Activated CD4-positive, alpha-beta T cell treated with anti-CD3 and anti-CD28 coated beads, Interleukin-2, amount 10 ng/mL, durations not matched to agents 24 days and 14 days (primary cell): ENCODE results near the gene TBC1D10A. TPM values are rescaled to one million over a fixed set of nuclear protein-coding genes. Genes with fewer than 3 reads are reported as not detected.
"Not testable (repeated sequence)": the region's sequence is repeated elsewhere in the genome, so short reads cannot be mapped to it uniquely, and the experiment has no call there.

Experiments
- DNase-seq: peaks from one replicate; pipeline ENCODE4 v3.0.0; 2022
- H3K27ac Mint-ChIP-seq: one replicate; pipeline ENCODE4 v1.8.0; 2022; ENCODE audit warnings: mild to moderate bottlenecking, mixed read lengths
- H3K27me3 Mint-ChIP-seq: one replicate; pipeline ENCODE4 v1.8.0; 2022; ENCODE audit warnings: mixed read lengths
- H3K36me3 Mint-ChIP-seq: one replicate; pipeline ENCODE4 v1.8.0; 2022; ENCODE audit warnings: low read depth, mild to moderate bottlenecking, mixed read lengths
- H3K4me1 Mint-ChIP-seq: one replicate; pipeline ENCODE4 v1.8.0; 2021; ENCODE audit warnings: mixed read lengths
- H3K4me3 Mint-ChIP-seq: one replicate; pipeline ENCODE4 v1.8.0; 2022; ENCODE audit warnings: mild to moderate bottlenecking, moderate library complexity, mixed read lengths
- H3K9me3 Mint-ChIP-seq: one replicate; pipeline ENCODE4 v1.8.0; 2021; ENCODE audit warnings: mixed read lengths
- intact Hi-C: fragments of 100-400 bp; cut with micrococcal nuclease; formaldehyde crosslinking; loops from one replicate; pipeline ENCODE4 v1.15.1; 2023
- total RNA-seq: library from RNA; stranded (reverse); gene quantifications from 2 replicates; pipeline ENCODE4 v1.2.3, GENCODE V29; 2022

TBC1D10A gene
- total RNA-seq, 1 donor from 2014 or later = 18.9 TPM

DNA sequence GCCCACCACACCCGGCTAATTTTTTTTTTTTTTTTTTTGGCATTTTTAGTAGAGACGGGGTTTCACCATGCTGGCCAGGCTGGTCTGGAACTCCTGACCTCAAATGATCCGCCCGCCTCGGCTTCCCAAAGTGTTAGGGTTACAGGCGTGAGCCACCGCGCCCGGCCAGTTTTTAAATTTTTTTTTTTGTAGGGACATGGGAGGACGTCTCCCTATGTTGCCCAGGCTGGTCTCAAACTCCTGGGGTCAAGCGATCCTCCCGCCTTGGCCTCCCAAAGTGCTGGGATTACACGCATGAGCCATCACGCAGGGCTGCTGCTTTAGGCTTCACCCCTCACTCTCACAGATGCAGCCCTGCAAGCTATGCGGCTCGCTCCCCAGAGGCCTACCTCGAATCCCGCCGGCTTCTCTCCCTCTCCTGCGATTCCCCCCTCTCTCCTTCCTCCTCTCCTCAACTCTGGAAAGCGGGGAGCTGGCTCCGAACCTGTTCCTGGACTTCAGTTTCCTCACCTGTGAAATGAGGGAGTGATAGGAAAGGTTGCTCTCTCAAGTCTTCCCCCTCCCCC lies 31.0 kb upstream of the TBC1D10A start:
- H3K4me3 Mint-ChIP-seq = peak overlapping the region; percentile 95
- intact Hi-C loops = loop anchor here (2.0 kb wide), 1 partner anchor 29 kb away; the partner anchor contains the start of gene RNF215

DNA sequence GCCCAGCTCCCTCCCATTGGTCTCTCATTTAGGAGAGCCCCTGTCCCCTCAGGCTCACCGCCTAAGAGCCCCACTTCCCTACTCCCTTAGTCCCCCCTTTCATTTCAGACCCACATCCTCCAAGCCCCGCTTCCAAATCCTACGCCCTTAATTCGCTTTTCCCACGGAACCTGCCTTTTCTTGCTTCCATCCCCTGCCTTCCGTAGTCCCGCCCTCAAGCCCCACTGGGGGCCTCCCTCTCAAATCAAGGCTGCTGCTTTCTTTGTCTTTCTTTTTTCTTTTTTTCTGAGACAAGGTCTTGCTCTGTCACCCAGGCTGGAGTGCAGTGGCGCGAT lies 30.5 kb upstream of the TBC1D10A start:
- Mint-ChIP-seq H3K4me3 (peak overlapping the region; percentile 95), H3K4me1 (peaks cover 29% of the 10 kb centered on the region), H3K27ac (peak overlapping the region; percentile 85), H3K36me3 (peaks cover 29% of the 10 kb centered on the region), H3K27me3 (peaks cover 2% of the 10 kb centered on the region), H3K9me3 (no peaks in the 10 kb centered on the region)
- DNase-seq = no peak
- intact Hi-C loops = loop anchor here (2.0 kb wide), 1 partner anchor 30 kb away; the partner anchor contains the start of gene RNF215

More for the DNA sequence above, 31.0 kb upstream of the TBC1D10A start:
- H3K27me3 Mint-ChIP-seq = peaks cover 2% of the 10 kb centered on the region
- peaks cover 24% of the 10 kb centered on the region for H3K36me3 Mint-ChIP-seq
- no peak for DNase-seq
- no peaks in the 10 kb centered on the region for H3K9me3 Mint-ChIP-seq
- H3K4me1 Mint-ChIP-seq = peaks cover 29% of the 10 kb centered on the region
- peak overlapping the region; percentile 2 for H3K27ac Mint-ChIP-seq

DNA sequence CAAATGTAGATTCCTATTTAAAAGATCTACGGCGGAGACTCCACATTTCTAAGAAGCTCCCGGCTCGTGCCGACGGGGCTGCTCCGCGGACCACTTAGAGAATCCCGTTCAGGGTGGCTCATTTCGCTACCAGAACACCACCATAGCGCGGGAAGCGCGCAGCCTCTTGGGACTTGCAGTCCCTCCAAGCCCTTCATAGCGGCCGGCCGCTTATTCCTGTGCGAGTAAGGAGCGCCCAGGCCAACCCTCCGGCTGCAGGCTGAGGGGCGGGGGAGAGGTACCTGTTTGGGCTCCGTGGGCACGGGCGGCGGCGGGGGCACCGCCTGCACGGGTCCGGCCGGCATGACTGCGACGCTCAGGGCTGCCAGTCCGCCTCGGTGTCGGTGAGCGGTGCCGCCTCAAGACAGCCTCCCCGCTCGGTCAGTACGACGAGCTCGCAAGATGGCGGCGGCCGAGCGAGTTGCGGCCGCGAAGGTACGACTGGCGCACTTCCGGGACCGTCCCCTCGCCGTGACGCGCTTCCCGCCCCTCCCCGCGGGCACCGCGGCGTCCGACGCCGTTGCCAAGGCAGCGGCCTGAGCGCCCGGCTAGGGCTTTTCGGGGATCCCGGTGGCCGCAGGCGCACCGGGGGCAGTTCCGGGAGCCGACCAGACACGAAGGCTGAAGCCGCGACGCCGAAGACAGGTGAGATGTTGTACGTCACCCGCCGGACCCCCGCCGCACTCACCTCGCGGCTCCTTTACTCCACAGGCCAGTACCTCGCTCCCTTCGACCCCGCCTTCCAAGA lies 29.9 kb upstream of the TBC1D10A start, which contains the start of the genes CCDC157 and SF3A1:
Gene CCDC157, plus strand, starts transcription at position 559 of the 787 bp plus-strand sequence. CDS start 8,994 bp downstream, outside the sequence.
Gene SF3A1, minus strand, starts transcription at position 446 of the 787 bp plus-strand sequence. Its CDS starts 102 bp downstream, at position 344.
- intact Hi-C loops = loop anchor here (1.0 to 2.0 kb wide), 4 partner anchors 29 to 68 kb away; partner anchors contain the start of genes CASTOR1 and RNF215
- peaks cover 31% of the 10 kb centered on the region for H3K4me1 Mint-ChIP-seq
- peak within 1 kb of the TSS; percentile 95 for H3K4me3 Mint-ChIP-seq
- peak within 1 kb of the TSS; percentile 92 for H3K27ac Mint-ChIP-seq
- H3K9me3 Mint-ChIP-seq = no peaks in the 10 kb centered on the region
- peak; percentile 98 for DNase-seq
- peaks cover 34% of the 10 kb centered on the region for H3K36me3 Mint-ChIP-seq
- peaks cover 2% of the 10 kb centered on the region for H3K27me3 Mint-ChIP-seq

DNA sequence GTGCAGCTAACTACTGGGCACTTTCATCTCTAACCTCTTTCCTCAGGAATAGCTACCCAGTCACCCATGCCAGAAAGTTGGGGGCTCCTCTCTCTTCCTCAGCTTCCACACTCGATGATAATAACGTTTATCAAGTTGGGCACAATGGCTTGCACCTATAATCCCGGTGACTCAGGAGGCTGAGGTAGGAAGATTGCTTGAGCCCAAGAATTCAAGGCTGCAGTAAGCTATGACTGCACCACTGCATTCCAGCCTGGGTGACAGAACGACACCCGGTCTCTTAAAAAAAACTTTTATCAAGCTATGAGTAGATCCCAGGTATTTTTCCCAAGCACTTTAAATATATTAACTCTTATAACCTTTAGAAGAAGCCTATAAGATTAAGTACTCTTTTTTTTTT lies 27.9 kb upstream of the TBC1D10A start:
- DNase-seq = no peak
- intact Hi-C loops = loop anchor here (1.0 kb wide), 1 partner anchor 48 kb away; no protein-coding TSS in a partner anchor
- peaks cover 2% of the 10 kb centered on the region for H3K27me3 Mint-ChIP-seq
- H3K9me3 Mint-ChIP-seq = no peaks in the 10 kb centered on the region
- peak overlapping the region; percentile 95 for H3K4me3 Mint-ChIP-seq
- peak overlapping the region; percentile 50 for H3K27ac Mint-ChIP-seq
- H3K36me3 Mint-ChIP-seq = peaks cover 51% of the 10 kb centered on the region
- H3K4me1 Mint-ChIP-seq = peaks cover 41% of the 10 kb centered on the region

DNA sequence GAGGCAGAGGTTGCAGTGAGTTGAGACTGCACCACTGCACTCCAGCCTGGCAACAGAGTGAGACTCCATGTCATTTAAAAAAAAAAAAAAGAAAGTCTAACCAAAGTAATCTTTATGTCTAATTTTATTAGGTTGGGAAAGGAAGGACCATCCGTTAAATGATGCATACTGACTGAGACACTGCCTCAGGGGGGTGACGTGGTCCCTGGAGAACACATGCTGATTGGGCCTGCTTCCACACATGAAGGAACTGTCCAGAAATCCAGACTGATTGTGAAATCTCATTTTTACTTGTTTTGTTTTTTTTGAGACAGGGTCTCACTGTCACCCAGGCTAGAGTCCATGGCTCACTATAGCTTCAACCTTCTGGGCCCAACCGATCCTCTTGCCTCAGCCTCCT lies 24.5 kb upstream of the TBC1D10A start:
- no peaks in the 10 kb centered on the region for H3K9me3 Mint-ChIP-seq
- H3K36me3 Mint-ChIP-seq = peaks cover 71% of the 10 kb centered on the region
- intact Hi-C loops = no loop called here
- H3K27ac Mint-ChIP-seq = no peak overlapping the region
- peaks cover 49% of the 10 kb centered on the region for H3K4me1 Mint-ChIP-seq
- DNase-seq = no peak
- no peak overlapping the region for H3K4me3 Mint-ChIP-seq
- no peaks in the 10 kb centered on the region for H3K27me3 Mint-ChIP-seq

DNA sequence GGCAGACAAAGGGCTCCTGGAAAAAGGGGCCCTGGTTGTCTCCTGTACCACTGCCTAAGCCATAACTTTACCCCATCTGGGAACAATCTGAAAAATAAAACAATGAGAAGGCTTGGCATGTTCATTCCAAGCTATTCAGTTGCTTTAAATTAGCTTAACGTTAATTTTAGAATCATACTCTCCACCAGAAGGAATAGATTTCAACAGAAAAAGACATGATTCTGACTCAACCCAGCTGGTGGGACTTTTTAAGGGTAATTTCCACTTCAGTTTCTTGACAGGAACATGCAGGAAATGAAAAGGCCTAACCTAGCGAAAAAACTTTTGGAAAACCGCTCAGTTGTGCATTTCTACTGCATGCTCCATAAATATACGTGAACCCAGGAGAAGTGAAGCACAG lies 22.1 kb upstream of the TBC1D10A start:
- Mint-ChIP-seq H3K36me3 (peaks cover 77% of the 10 kb centered on the region), H3K27me3 (no peaks in the 10 kb centered on the region), H3K4me1 (peaks cover 37% of the 10 kb centered on the region), H3K27ac (peak overlapping the region; percentile 83), H3K4me3 (peak overlapping the region; percentile 25), H3K9me3 (no peaks in the 10 kb centered on the region)
- intact Hi-C loops = no loop called here
- no peak for DNase-seq

DNA sequence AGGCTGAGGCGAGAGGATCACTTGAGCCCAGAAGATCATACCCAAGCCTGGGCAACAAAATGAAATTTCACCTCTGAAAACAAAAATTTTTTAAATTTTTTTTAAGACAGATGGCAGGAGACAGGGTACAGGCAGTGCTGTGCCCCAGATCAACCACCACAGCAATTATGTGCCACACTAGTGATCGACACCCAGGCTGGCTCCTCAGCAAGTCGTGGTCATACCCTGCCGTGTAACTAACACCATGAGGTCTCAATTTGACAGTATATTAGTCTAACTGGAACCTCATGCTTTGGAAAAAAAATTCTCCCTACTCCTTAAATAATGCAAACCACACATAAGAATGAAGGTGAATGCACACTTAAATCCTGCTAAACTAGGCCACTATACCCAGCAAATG lies 21.7 kb upstream of the TBC1D10A start:
- Mint-ChIP-seq H3K4me3 (peak overlapping the region; percentile 25), H3K27me3 (no peaks in the 10 kb centered on the region), H3K4me1 (peaks cover 35% of the 10 kb centered on the region), H3K27ac (peak overlapping the region; percentile 83), H3K36me3 (peaks cover 77% of the 10 kb centered on the region), H3K9me3 (no peaks in the 10 kb centered on the region)
- no peak for DNase-seq
- intact Hi-C loops = no loop called here

DNA sequence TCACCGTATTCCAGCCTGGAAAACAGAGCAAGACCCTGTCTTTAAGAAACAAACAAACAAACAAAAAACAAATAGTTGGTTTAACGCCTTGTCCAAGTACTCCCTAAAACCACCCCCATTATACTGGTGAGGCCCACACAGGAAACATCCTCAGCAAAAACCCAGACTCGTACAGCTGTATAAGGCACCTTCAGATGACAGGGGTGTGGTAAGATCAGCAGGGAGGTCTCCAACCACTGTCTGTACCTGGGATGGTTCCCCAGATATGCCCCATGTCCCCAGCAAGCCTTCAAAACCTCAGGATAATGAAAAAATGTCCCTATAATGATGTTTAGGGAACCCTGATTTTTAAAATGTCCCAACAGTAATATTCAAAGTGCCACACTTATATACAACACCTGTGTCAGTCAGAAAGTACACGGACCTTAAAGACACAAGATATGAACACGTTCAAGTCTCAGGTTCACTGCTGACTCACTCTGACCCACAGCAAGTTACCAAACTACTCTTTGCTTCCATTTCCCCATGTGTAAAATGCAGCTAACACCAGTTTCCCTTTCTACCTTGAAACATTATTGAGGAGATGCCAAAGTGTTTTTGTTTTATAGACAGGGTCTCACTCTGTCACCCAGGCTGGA lies 20.6 kb upstream of the TBC1D10A start:
- peaks cover 77% of the 10 kb centered on the region for H3K36me3 Mint-ChIP-seq
- intact Hi-C loops = no loop called here
- peak overlapping the region; percentile 36 for H3K4me3 Mint-ChIP-seq
- no peaks in the 10 kb centered on the region for H3K9me3 Mint-ChIP-seq
- H3K4me1 Mint-ChIP-seq = peaks cover 35% of the 10 kb centered on the region
- H3K27me3 Mint-ChIP-seq = no peaks in the 10 kb centered on the region
- DNase-seq = no peak
- peak overlapping the region; percentile 87 for H3K27ac Mint-ChIP-seq

DNA sequence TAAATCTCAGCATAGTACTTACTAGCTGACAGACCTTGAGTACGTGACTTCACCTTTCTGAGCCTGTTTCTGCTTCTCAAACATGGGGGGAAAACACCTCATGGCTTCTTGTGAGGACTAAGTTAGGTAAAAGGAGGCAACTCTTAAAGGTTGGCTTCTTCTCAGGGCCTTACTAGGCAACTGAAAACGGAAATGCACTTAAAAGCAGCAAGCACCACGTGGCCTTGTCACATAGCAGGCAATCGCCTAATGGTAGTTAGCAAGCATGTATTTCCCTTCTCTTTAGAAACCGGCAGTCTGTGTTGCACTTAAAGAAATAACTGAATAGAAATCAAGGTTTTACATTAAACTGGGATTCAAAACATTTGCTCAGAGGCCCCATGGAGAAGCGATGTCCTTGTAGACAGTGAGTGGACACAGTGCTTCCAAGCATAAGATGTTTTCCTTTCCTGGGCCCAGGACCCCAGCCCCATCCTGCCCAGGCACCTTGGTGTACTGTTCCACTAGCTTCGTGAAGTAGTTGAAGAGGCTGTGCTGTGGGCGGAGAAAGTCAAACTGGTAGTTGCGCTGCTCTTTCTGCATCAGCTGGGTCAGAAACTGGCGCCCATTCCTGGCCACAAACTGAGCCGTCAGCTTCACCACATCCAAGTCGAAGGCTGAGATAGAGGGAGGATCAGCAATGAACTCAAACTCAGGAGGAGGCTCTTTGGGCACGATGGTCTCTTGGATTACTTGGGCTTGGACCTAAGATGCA lies 17.9 kb upstream of the TBC1D10A start:
- Mint-ChIP-seq H3K27me3 (no peaks in the 10 kb centered on the region), H3K27ac (peak overlapping the region; percentile 48), H3K4me3 (no peak overlapping the region), H3K9me3 (no peaks in the 10 kb centered on the region), H3K4me1 (peaks cover 22% of the 10 kb centered on the region), H3K36me3 (peaks cover 74% of the 10 kb centered on the region)
- intact Hi-C loops = loop anchor here (1.0 kb wide), 1 partner anchor 9 kb away; no protein-coding TSS in a partner anchor
- DNase-seq = no peak

DNA sequence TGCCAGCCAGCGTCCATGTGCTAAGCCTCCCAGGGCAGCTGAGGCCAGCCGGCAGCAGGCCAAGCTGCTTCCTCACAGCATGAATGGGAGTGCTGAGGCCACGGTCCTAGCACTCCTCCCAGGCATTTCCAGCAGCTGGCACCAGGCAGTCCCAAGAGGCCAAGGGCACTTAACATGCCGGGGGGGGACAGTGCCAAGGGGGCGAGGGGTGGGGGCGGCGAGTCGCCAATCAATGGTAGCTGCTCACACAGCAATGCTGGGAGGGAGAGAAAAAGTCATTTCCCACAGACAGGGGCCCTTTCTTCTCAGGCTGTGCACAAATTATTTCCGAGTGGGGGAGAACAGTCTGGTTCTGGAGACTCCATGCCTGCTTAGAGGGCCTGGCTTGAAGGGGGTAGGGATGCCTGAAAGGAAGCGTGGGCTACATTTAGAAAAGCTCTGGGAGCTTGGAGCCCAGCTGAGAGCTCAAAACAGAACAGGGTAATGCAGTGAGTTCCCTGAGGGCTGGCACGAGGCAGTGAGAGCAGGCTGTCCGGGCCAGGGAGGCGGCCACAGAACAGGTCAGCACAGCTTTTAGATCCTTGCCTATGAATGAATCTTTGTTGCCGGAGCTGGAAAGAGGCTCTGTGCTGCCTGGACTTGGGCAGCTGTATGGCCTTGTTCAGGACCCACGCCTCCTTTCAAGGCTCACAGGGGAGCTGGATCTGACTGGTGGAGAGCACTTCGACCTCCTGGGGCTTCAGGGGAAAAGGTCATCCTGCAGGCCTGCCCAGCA lies 14.4 kb upstream of the TBC1D10A start:
- DNase-seq = no peak
- H3K4me3 Mint-ChIP-seq = no peak overlapping the region
- no peaks in the 10 kb centered on the region for H3K9me3 Mint-ChIP-seq
- H3K27me3 Mint-ChIP-seq = no peaks in the 10 kb centered on the region
- peaks cover 83% of the 10 kb centered on the region for H3K36me3 Mint-ChIP-seq
- no peak overlapping the region for H3K27ac Mint-ChIP-seq
- H3K4me1 Mint-ChIP-seq = peaks cover 7% of the 10 kb centered on the region
- intact Hi-C loops = no loop called here

DNA sequence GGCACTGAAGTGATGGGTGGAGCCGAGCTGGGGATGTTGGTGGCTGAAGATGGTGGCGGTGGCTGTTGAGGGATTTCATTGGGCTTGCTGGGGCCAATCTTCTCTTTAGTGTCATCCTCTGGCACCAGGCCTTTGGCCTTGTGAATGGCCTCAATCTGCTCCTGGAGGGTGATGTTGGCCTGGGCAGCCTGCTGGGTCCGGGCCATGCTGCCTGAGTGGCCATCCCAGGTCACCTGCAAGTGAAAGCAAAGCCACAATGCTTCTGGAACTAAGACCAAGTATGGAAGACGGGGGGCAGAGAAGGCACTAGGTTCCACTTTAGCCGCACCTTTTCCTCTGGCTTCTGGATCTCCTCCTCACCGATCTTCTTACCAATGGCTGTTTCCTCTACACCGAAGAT lies 12.1 kb upstream of the TBC1D10A start:
- Mint-ChIP-seq H3K4me1 (peaks cover 18% of the 10 kb centered on the region), H3K27ac (peak overlapping the region; percentile 16), H3K27me3 (no peaks in the 10 kb centered on the region), H3K9me3 (no peaks in the 10 kb centered on the region), H3K36me3 (peaks cover 86% of the 10 kb centered on the region), H3K4me3 (no peak overlapping the region)
- no peak for DNase-seq
- intact Hi-C loops = no loop called here

DNA sequence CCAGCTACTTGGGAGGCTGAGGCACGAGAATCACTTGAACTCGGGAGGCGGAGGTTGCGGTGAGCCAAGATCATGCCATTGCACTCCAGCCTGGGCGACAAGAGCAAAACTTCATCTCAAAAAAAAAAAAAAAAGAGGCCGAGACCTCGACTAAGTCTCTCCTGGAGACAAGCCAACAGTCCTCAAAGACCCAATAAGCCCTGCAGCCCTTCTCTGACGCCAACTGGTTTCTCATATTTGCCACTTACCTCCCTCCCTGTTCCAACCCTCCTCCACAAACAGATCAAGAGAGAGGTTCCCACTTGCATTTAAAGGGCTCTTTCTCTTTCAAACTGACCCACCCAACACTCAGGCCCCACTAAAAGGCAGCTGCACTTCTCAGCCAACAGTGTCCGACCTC lies 11.6 kb upstream of the TBC1D10A start:
- DNase-seq, H3K9me3 Mint-ChIP-seq, H3K4me3 Mint-ChIP-seq, H3K27me3 Mint-ChIP-seq, intact Hi-C loops: not testable (repeated sequence)
- peak overlapping the region; percentile 16 for H3K27ac Mint-ChIP-seq
- peaks cover 87% of the 10 kb centered on the region for H3K36me3 Mint-ChIP-seq
- peaks cover 22% of the 10 kb centered on the region for H3K4me1 Mint-ChIP-seq

DNA sequence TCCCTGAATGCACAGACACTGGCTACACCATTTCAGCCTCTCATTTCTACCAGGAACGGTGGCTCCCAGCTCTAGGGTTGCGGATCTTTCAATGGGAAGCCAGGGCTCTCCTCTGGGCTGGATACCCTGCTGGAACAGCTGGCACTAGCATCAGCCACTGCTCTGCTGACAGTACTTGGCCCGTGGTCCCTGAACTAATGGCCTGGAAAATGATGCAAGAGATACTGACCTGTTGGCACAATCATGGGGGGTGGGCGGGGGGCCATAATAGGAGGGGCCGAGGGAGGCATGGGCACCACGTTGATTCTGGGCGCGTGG lies 10.7 kb upstream of the TBC1D10A start:
- Mint-ChIP-seq H3K4me1 (peaks cover 32% of the 10 kb centered on the region), H3K9me3 (no peaks in the 10 kb centered on the region), H3K27ac (no peak overlapping the region), H3K27me3 (no peaks in the 10 kb centered on the region), H3K4me3 (no peak overlapping the region), H3K36me3 (peaks cover 91% of the 10 kb centered on the region)
- DNase-seq = no peak
- intact Hi-C loops = no loop called here
